ENCODE measurements around the gene ACRBP.

- TF ChIP-seq POLR2A (IDR thresholded peaks at IDR 0.05) = no peak
- TF ChIP-seq, protein P1, sequence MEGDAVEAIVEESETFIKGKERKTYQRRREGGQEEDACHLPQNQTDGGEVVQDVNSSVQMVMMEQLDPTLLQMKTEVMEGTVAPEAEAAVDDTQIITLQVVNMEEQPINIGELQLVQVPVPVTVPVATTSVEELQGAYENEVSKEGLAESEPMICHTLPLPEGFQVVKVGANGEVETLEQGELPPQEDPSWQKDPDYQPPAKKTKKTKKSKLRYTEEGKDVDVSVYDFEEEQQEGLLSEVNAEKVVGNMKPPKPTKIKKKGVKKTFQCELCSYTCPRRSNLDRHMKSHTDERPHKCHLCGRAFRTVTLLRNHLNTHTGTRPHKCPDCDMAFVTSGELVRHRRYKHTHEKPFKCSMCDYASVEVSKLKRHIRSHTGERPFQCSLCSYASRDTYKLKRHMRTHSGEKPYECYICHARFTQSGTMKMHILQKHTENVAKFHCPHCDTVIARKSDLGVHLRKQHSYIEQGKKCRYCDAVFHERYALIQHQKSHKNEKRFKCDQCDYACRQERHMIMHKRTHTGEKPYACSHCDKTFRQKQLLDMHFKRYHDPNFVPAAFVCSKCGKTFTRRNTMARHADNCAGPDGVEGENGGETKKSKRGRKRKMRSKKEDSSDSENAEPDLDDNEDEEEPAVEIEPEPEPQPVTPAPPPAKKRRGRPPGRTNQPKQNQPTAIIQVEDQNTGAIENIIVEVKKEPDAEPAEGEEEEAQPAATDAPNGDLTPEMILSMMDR (IDR thresholded peaks at IDR 0.05) = no peak
Observed at GRCh38 chr12:6602526-6602925, 44.7 kb downstream of the ACRBP start.
